ENCODE results near the gene MAML2.

Gene MAML2

DNA sequence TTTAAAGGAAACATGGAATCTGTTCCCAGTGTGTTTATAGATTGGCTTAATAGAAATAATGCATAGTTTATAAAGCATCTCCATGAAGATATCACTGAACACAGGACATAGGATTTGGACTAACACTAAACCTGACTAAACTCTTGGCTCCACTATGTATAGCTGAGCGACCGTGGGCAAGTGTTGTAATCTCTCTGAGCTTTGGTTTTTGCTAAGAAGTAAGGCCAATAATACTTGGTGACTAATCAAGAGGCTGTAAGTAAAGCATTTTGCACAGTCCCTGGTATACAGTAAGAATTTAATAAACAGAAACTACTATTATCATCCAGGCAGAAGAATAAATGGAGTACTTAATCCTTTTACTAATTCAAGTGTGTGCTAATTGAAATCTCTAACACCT lies 293.6 kb downstream of the MAML2 start:
- DNase-seq (ENCODE audit: low read depth in 2 of 3, low spot score in 1 of 3), result no peak

DNA sequence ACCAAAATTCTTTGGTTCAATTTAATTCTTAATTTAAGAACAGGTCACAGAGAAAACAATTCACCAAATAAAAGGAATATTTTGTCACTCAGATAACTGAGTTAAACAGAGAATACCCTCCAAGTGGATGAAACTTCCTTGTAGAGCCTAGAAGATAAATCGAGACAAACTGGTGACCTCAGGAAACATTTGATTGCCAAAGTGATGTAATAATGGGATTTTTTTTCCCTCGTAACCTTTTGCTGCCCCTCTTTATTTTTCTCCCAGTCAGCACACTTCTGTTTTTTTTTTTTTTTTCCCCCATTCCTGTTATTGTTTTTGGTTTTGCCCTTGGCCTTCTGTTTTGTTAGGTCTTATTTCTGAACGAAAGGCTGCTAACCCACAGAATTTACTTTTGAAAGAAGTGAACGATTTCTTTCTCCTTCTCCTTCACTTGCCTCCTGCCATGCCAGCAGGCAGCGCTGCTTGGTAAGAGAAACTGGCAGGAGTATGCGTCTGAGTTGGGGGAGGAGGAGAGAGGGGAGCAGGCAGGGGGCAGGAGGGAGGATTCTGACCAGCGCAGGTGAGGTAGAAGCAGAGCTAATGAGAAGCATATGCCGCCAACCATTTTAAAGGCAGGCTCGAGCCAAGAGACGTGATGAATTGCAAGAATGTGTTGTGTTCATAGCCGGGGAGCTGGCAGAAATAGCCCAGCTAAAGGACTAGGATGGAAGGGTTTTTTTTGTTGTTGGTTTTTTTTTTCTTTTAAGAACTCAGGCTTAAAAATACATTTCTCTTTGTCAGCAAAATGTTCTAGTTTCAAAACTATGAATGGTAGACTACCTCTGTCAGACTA lies 297.2 kb downstream of the MAML2 start:
- no peak for DNase-seq (ENCODE audit: low read depth in 2 of 3, low spot score in 1 of 3)

DNA sequence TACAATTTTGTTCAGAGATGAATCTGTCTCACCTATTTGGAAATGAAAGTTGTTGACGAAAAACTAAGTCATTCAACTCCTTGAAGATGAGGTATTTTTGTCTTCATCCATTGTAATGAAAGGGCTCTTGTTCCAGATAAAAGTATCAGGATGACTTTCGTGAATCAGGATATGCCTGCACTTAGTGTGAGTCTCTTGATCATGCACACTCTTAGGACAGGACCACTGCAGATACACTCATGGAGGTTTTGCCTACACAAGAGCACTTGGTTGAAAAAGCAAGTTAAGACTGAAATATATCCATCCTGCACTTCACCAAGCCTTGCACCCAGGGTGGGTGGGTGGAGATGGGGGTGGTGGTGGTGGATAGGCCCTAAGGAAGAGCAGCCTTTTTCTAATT lies 298.2 kb downstream of the MAML2 start:
- DNase-seq (ENCODE audit: low read depth in 2 of 3, low spot score in 1 of 3), result no peak

DNA sequence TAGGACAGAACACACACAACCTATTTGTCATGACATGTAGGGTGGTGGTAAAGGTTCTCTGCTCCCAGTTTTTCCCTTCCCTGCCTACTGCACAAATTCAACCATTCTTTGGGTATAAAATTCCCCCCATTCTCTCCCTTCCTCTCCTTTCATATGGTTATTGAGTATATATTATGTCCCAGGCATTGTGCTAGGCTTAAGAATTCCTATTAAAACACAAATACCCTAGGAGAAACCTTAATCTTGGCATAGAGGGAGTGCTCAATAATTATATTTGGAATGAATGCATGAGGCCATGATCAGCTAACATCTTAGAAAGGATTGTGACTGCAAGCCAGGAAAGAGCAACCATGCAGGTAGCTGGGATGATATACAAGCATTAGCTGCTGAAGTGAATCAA lies 298.7 kb downstream of the MAML2 start:
- DNase-seq (ENCODE audit: low read depth in 2 of 3, low spot score in 1 of 3), result no peak

DNA sequence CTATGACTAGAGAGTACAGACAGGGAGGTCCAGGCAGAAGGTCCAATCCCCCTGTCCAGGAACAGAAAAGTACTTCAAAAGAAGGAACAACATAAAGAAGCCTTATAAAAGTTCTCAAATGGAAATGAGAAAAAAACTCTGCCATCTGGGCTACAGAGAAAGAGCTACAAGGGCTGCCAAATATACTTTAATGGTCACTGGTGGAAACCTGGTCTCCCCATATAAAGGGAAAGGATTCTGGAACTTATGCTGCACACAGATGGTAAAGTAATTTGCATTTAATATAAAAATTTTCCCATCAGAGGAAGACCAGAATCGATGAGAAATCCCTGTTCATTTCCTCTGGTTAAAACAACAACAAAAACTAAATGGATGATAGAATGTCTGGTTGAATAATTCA lies 299.7 kb downstream of the MAML2 start:
- DNase-seq (ENCODE audit: low read depth in 2 of 3, low spot score in 1 of 3), result no peak

DNA sequence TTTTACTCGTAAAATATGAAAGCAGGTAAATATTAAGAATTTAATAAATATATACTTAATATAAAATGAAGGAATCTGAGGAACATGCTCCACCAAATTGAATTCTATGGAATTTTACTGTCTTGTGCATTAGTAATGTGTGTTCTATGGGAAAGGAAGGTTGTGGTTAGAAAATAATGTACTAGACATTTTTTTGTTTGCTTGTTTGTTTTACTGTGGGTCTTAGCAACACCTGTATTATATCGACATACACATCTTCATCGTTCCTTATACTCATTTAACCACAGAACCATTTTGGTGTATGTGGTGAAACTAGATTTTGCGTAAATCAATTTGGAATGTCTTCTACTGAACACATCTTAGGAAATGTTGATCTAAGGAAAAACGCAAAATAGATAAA lies 304.9 kb downstream of the MAML2 start:
- no peak for DNase-seq (ENCODE audit: low read depth in 2 of 3, low spot score in 1 of 3)

DNA sequence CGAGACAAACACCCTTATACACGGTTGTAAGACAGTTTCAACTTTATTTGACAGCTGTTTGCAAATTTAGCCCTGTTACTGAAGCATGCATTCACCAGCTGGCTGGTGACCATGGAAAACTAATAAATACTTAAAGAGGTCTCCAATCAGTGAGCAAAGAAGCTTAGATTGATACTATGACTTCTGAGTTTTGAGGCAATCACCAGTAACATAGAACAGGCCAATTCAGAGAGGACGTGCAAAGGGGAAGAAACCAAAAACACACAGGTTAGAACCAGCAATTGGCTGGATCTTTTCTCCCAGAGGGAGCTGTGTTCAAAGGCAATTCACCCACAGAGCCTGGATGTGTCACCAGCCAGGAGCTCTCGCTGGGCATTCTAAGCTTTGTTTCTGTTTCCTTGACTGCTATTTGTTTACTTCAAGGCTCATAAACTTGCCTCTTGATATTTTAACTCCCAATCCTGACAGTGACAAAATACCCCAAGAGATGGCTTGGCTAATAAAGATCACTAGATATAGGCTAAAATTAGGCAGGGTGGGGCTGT lies 305.5 kb downstream of the MAML2 start:
- no peak for DNase-seq (ENCODE audit: low read depth in 2 of 3, low spot score in 1 of 3)

DNA sequence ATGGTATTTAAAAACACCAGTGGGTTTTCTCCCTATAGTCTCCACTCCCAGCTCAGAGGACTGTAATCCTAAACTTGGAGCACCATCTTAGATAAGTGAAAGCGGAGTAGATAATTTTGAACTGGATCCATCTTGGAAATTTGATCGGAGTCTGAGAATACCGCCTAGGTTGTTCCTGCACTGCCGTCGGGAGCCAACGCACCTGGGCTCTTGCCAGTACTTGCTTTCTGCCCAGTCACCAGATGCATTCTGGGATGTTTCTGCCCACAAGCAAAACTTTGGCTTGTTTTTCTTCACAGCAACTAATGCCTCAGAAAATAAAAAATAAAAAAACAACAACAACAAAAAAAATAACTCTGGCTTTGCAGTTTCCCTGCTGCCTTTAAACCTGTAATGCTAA lies 306.1 kb downstream of the MAML2 start:
- no peak for DNase-seq (ENCODE audit: low read depth in 2 of 3, low spot score in 1 of 3)

DNA sequence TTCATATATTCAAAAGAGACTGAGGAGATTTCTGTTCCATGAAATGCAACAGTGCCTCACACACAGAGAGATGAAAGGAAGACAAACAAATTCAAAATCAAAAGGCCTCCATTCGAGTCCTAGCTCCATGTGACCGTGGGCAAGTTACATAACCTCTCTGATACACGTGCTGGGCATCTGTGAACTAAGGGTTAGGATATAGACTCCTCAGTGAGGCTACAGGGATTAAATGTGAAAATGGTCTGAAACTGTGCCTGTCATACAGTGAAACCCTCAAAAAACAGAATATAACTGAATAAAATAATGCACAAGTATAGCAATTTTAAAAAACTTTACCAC lies 307.3 kb downstream of the MAML2 start:
- no peak for DNase-seq (ENCODE audit: low read depth in 2 of 3, low spot score in 1 of 3)

DNA sequence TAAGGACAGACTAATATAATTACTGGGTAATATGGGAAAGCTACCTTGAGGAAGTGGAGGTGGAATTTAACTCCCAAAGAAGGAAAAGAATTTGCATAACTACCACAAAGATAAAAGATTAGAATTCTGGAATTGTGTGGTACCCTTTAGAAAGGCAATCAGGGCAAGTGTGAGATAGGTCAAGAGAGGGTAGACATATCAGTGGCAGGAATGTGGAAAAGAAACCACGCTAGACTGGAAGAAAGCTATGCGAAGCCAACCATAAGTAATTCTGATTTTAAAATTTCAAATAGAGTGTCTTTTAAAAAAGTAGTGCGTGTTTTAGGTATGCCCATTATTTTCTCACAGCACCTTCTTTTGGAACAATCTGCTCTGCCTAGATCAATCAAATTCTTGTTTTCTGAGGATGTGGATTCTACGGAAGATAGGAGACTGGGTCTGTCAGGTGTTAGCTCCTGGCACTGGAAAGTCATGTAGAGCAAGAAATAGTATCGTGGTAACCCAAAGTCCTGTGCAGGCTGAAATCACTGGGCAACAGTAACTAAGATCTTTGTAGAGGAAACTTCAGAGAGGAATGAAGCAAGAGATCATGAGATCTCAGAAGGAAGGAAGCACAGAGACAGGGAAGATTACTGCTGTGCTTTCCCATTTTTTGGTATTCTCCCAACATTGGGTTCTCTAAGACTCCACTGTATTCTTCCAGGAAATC lies 307.8 kb downstream of the MAML2 start:
- no peak for DNase-seq (ENCODE audit: low read depth in 2 of 3, low spot score in 1 of 3)

DNA sequence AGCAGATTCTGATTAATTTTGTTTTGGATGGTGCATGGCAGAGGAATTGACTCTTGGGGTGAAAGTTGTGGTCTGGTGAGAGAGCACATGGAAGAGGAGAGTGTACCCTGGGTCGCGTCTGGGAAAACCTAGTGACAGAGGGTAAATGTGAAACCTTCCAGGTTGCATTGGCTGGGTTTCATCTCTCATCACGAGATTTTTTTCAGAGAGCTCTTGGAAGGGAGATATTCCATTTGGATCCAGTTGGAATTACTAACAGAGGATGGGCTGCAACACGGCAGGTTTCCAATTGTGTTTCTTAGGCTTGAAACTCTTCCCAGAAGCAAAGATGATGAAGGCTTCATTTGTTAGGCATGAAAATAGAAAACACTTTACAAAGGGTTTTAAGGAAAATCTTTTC lies 309.4 kb downstream of the MAML2 start:
- no peak for DNase-seq (ENCODE audit: low read depth in 2 of 3, low spot score in 1 of 3)

DNA sequence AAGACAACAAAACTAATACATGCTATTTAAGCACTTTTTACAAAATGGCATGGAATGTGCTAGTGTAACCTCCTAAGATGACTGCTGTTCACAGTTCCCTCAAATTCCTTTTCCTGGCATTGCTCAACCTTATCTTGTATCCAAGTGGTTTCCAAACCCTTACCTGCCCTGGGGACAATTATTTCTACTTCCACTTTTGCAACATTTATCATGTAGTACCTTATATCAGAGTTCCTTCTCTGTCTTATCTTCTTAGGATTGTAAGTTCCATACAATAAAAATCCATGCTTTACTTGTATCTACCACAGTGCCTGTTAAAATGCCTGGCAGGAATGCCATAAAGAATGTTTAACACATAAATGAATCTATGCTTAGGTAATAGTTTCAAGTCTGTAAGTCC lies 309.9 kb downstream of the MAML2 start:
- no peak for DNase-seq (ENCODE audit: low read depth in 2 of 3, low spot score in 1 of 3)

DNA sequence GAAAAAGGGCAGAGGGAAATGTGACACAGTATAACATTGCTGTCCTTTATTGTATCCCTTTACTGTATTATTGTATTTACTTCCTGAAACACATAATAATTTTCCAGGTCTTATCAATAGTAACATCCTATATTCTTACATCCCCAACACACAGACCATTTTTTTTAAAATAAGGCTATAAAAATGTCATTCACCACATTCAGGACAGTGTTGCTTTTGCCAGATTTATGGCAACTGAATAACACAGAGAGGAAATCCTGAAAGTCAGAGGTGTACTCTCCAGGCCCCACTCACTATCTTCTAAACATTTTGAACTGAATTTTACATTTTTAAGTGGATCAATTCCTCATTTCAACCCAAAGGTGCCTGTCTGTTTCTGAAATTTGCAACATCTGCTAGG lies 314.2 kb downstream of the MAML2 start:
- DNase-seq (ENCODE audit: low read depth in 2 of 3, low spot score in 1 of 3), result no peak

DNA sequence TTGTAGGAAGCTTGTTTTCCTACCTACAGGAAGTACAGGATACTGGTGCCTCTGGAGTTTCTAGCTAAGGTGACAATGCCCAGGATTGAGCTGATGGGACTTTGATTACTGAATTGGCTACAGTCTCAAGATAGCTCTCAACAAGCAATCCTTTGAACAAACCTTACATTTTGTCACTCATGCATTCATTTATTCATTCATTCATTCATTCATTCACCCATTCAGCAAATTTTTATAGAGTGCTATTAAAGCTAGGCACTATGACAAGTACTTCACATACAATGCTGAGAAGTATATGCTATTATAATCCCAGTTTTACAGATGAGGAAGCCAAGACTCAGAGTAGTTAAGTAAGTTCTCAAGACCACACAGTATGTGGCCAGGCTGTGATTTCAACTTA lies 316.0 kb downstream of the MAML2 start:
- DNase-seq (ENCODE audit: low read depth in 2 of 3, low spot score in 1 of 3), result no peak

DNA sequence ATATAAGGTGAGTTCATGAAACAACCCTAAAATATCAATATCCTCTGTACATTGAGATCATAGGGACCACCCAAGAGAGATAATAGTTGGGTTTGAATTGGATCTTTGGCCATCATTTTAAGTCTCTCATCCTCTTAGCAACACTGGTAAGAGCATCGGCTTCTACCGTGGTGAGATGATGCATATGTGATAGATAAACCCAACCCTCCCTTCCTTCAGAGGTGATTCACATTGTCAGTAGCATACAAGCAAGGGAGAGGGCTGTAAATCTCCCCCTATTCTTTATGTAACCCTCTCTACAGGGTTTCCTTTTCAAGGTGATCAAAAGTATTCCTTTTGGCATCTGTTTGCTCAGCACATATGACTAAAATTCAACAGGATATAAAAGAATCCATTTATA lies 316.7 kb downstream of the MAML2 start:
- no peak for DNase-seq (ENCODE audit: low read depth in 2 of 3, low spot score in 1 of 3)

DNA sequence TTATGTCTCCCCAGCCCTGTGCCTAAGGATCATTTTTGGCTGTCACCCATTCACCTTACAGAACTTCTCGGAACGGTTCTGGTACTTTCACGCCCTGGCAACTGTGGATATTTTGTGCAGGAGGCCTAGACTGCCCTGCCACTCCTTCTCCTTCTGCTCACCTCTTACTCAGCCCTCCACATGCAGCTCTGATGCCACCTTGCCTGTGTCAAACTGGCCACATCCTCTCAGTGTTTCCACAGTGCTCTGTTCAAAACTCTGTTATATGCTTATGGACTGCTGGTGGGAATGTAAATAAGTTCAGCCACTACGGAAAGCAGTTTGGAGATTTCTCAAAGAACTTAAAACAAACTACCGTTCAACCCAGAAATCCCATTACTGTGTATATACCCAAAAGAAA lies 318.3 kb downstream of the MAML2 start:
- no peak for DNase-seq (ENCODE audit: low read depth in 2 of 3, low spot score in 1 of 3)

DNA sequence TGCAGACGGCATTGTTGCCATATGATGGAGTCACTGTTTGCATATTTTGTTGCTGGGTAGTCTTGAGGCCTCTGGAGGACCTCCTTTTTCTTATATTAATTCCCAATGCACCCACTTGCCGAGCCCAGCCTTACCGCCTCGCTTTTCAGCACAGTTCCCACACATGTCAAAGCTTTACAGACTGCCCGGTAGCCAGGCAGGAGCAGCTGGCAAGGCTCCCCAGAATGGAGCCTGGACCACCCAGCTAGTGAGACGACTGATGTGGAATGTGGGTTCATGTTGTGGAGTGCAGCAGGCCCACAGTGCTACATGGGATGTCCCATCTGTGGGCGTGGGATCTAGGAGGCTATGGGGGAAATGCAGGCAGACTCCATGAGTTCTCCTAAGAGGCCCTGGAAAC lies 319.7 kb downstream of the MAML2 start:
- DNase-seq (ENCODE audit: low read depth in 2 of 3, low spot score in 1 of 3), result no peak

DNA sequence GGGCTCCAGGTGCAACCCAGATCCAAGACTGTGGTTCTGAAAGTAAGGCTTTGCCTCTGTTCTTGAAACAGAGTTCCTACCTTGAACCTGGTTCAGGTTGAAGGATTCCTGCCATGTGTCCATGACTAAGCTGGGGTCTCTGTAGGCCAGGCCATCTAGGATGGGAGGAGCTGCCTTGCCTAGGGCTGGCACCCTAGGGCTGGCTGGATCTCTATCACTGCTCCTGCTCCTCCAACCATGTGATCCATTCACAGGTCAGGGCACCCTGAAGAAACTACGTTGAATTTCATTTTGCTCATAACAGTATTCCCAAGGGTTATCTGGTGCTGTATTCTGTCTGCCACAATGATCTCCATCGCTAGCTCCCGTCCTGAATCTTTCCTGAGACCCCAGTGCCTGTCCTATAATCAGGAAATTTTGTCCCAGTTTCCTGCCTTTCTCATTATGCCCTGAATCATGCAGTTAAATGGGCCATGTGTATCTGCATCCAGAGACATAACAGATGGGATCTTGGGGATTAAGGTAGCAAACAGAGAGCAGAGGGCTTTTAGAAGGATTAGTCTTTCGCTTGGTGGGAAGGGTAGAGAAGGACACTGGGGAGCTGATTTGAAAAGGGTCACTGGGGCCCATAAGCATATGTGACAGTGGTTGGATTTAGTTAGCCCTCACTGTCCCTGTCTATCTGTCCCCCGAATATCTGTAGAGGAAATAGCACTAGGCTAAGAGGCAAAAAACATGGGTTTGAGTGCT lies 320.9 kb downstream of the MAML2 start:
- DNase-seq (ENCODE audit: low read depth in 2 of 3, low spot score in 1 of 3), result no peak

DNA sequence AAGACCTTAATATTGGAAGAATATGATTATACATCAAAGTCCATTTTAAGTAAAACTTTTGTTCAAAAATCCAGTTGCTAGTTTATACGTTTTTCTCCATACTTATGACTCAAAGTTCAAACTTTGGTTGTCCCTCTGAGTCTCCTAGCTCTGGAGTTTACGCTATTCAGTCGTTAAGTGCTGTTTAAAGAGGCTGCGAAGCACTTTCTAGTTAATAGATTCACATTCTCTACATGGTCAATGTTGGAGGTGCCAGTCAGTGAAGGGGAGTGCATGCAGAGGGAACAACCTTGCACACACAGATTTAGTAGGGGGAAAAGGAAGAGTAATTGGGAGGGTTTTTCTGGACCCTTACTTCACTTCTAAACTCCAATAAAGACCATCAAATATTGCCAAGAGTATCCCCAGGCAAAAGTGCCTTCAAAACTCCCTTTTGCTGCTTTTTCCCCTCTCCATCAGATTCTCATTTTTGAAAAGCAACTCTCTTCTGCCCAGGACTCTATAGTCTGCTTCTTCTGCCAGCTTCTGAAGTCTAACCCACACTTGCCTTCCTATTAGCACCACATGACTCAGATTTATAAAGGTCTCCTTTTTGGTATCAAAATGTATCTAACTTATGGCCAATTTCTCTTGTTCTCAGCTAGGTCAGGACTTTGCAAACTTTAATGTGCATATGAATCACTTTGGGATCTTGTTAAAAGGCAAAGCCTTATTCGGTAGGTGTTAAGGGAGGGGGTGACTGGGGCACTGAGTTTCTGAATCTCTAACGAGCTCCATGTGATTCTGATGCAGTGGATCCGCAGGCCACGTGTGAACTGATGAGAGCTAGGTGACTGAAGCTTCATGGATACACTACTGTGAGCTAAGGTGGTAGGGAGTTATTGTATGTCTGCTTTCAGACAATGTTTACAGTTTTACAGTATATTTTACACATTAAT lies 322.9 kb downstream of the MAML2 start:
- DNase-seq (ENCODE audit: low read depth in 2 of 3, low spot score in 1 of 3), result no peak

DNA sequence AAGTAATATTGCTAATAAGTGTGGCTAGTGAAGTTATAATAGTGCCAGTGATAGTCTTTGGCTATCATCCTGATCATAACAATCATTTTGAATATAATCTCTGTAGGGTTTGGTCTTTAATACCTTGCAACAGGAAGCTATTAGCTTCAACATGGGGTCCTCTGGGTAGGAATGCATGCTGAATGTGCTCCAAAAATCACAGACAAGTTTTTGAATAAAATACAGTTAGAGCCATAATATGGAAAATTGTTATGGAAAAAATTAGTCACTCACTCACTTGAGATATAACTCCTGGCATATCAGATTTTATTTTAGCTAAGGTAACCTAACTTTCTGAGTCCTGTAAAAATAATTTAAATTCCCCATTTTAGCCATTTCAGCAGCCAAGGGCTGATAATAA lies 323.7 kb downstream of the MAML2 start:
- DNase-seq (ENCODE audit: low read depth in 2 of 3, low spot score in 1 of 3), result no peak

DNA sequence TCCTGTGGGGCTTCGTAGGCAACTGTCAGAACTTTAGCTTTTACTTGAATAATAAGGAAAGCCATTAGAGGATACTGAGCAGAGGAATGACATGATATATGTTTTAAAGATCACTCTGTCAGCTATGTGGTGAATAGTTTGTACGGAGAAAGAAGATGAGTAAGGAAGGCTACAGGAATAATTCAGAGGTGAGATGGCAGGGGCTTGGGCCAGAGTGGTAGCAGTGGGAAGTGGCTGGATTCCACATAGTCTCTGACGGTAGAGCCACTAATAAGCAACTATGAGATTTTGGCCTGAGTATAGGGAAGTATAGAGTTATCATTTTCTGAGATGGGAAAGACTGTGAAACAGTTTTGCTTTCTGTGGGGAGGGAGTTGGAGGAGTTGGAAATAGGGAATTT lies 325.1 kb downstream of the MAML2 start:
- DNase-seq (ENCODE audit: low read depth in 2 of 3, low spot score in 1 of 3), result no peak
